Dermis blood vessel endothelial cell (primary cell): ENCODE results near the gene TBC1D22A. TPM values are rescaled to one million over a fixed set of nuclear protein-coding genes. Genes with fewer than 3 reads are reported as not detected.

Experiments
- DNase-seq: peaks from one replicate; pipeline ENCODE4 v3.0.0; 2010
- total RNA-seq: library from RNA; depleted of rRNA; stranded (reverse); fragments of >200 nt; gene quantifications from 2 replicates; pipeline ENCODE4 v1.2.3, GENCODE V29; 2014

The TBC1D22A gene
- total RNA-seq, 1 donor from 2014 or later, result 19.4 TPM

- no peak for DNase-seq
Measured at GRCh38 chr22:46841522-46841921, 79.1 kb downstream of the TBC1D22A start.

GRCh38 chr22:46842606-46843005 is 80.2 kb downstream of the TBC1D22A start:
- no peak for DNase-seq

- DNase-seq, result no peak
Measured at GRCh38 chr22:46843821-46844255, 81.4 kb downstream of the TBC1D22A start.

GRCh38 chr22:46844606-46845210 is 82.3 kb downstream of the TBC1D22A start:
- no peak for DNase-seq

GRCh38 chr22:46845296-46846149 is 83.1 kb downstream of the TBC1D22A start:
- peak; percentile 63 for DNase-seq

GRCh38 chr22:46846150-46846831 is 83.8 kb downstream of the TBC1D22A start:
- DNase-seq, result no peak

- DNase-seq, result no peak
Measured at GRCh38 chr22:46846832-46847355, 84.4 kb downstream of the TBC1D22A start.

GRCh38 chr22:46848197-46848596 is 85.7 kb downstream of the TBC1D22A start:
- DNase-seq, result no peak

- DNase-seq, result no peak
Measured at GRCh38 chr22:46849101-46849500, 86.7 kb downstream of the TBC1D22A start.

GRCh38 chr22:46849951-46850350 is 87.5 kb downstream of the TBC1D22A start:
- no peak for DNase-seq

GRCh38 chr22:46851311-46851710 is 88.9 kb downstream of the TBC1D22A start:
- DNase-seq, result no peak

GRCh38 chr22:46851941-46852340 is 89.5 kb downstream of the TBC1D22A start:
- DNase-seq, result no peak

GRCh38 chr22:46852771-46853170 is 90.3 kb downstream of the TBC1D22A start:
- DNase-seq, result no peak

GRCh38 chr22:46853191-46853590 is 90.7 kb downstream of the TBC1D22A start:
- no peak for DNase-seq

- DNase-seq, result peak; percentile 92
Measured at GRCh38 chr22:46854125-46854870, 91.8 kb downstream of the TBC1D22A start.

- no peak for DNase-seq
Measured at GRCh38 chr22:46855681-46856080, 93.2 kb downstream of the TBC1D22A start.

- no peak for DNase-seq
Measured at GRCh38 chr22:46856661-46857060, 94.2 kb downstream of the TBC1D22A start.

GRCh38 chr22:46857142-46857884 is 94.9 kb downstream of the TBC1D22A start:
- no peak for DNase-seq

GRCh38 chr22:46857885-46858143 is 95.4 kb downstream of the TBC1D22A start:
- no peak for DNase-seq

GRCh38 chr22:46858181-46858771 is 95.8 kb downstream of the TBC1D22A start:
- no peak for DNase-seq

GRCh38 chr22:46860562-46860961 is 98.1 kb downstream of the TBC1D22A start:
- no peak for DNase-seq
